ENCODE results near the gene FRZB.

DNA sequence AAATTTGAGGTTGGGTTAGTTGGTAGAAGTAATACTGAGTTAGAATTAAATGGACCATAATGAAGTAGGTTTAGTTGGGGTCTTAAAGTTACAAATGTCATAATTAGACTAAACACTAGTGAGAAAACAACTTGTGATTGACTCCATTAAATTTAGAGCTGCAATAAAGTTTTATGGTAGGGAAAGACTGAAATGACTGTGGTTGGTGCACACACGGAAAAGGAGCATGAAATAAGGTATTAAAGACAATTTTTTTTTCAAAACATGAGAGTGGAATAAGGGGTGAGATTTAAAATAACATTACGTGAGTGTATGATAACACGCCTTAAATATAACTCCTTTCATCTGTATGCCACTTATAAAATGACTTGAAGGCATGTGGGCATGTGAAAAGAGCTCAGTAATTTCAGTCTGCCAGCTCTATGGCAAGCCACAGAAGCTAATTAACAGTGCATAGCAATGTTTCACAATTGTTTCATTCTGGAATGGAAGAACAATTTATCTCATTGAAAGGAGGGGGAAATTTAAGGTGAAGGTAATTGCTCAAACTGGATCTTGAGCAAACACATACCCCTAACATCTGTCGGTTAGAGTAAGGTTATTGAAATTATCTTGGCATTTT is 1.4 kb downstream of the FRZB start:
- TF ChIP-seq, protein P1, sequence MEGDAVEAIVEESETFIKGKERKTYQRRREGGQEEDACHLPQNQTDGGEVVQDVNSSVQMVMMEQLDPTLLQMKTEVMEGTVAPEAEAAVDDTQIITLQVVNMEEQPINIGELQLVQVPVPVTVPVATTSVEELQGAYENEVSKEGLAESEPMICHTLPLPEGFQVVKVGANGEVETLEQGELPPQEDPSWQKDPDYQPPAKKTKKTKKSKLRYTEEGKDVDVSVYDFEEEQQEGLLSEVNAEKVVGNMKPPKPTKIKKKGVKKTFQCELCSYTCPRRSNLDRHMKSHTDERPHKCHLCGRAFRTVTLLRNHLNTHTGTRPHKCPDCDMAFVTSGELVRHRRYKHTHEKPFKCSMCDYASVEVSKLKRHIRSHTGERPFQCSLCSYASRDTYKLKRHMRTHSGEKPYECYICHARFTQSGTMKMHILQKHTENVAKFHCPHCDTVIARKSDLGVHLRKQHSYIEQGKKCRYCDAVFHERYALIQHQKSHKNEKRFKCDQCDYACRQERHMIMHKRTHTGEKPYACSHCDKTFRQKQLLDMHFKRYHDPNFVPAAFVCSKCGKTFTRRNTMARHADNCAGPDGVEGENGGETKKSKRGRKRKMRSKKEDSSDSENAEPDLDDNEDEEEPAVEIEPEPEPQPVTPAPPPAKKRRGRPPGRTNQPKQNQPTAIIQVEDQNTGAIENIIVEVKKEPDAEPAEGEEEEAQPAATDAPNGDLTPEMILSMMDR (IDR thresholded peaks at IDR 0.05; ENCODE audit: low read length) = no peak
- TF ChIP-seq EZH2 (optimal IDR thresholded peaks at IDR 0.05; ENCODE audit: low read depth, low read length) = no peak
- TF ChIP-seq EZH2phosphoT487 (IDR thresholded peaks at IDR 0.05; ENCODE audit: low read length) = no peak
